Fibroblast of the aortic adventitia (primary cell): ENCODE measurements around the gene GUCA1A. TPM values are rescaled to one million over a fixed set of nuclear protein-coding genes. Genes with fewer than 3 reads are reported as not detected.

Source experiments
- DNase-seq: peaks from one replicate; pipeline ENCODE4 v3.0.0-alpha.2; 2010; ENCODE audit warnings: low read depth
- H3K4me3 ChIP-seq: 2 replicates; pipeline ENCODE4 v1.5.1; 2011; ENCODE audit warnings: low read depth, mild to moderate bottlenecking, control low read depth, low read length, moderate library complexity
- total RNA-seq: library from RNA; depleted of rRNA; stranded (reverse); fragments of >200 nt; gene quantifications from 2 replicates; pipeline ENCODE4 v1.2.3, GENCODE V29; 2012; ENCODE audit warnings: low replicate concordance
- TF ChIP-seq, protein P1 (sequence below): IDR thresholded peaks from 2 replicates; pipeline ENCODE4 v1.5.1; 2011; ENCODE audit warnings: mild to moderate bottlenecking, low read length, control low read depth, inconsistent platforms; ENCODE audit not compliant: insufficient read depth

GUCA1A gene
- total RNA-seq, 1 donor, result not detected

DNA sequence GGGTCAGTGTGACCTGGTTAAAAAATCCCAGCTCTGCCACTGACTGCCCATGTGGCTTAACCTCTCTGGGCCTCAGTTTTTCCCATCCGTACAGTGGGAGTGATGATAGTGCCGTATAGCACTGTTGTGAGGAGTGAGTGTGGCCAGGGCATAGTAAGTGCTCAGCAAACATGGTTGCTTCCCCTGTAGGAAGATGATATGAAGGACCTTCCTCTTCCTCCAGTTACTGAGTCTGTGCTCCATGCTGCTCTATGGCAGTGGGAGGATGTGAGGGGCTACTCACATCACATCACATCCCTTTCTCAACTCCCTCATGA, 43.8 kb upstream of the GUCA1A start:
- no peak for DNase-seq
- H3K4me3 ChIP-seq, result no peak overlapping the region
- TF ChIP-seq, protein P1, sequence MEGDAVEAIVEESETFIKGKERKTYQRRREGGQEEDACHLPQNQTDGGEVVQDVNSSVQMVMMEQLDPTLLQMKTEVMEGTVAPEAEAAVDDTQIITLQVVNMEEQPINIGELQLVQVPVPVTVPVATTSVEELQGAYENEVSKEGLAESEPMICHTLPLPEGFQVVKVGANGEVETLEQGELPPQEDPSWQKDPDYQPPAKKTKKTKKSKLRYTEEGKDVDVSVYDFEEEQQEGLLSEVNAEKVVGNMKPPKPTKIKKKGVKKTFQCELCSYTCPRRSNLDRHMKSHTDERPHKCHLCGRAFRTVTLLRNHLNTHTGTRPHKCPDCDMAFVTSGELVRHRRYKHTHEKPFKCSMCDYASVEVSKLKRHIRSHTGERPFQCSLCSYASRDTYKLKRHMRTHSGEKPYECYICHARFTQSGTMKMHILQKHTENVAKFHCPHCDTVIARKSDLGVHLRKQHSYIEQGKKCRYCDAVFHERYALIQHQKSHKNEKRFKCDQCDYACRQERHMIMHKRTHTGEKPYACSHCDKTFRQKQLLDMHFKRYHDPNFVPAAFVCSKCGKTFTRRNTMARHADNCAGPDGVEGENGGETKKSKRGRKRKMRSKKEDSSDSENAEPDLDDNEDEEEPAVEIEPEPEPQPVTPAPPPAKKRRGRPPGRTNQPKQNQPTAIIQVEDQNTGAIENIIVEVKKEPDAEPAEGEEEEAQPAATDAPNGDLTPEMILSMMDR, result no peak

DNA sequence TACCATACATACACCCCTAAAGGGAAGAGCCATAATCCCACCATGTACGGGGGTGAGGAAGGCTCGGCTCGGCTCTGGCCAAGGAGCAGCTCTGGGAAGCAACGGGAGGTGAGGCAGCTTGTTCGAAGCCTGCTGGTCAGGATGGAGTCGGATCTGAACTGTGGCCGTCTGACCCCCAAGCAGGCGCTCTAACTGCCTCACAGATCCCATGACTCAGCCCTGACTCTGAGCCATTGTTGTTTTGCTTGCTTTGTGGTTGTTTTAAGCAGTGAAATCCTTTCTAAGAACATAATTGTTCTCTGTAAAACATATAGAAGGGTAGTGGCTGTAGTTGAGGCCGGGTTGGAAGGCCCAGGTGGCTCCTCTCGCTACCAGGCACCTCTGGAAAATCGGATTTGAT, 41.6 kb upstream of the GUCA1A start:
- no peak overlapping the region for H3K4me3 ChIP-seq
- TF ChIP-seq, protein P1, result no peak
- DNase-seq, result peak; percentile 67

DNA sequence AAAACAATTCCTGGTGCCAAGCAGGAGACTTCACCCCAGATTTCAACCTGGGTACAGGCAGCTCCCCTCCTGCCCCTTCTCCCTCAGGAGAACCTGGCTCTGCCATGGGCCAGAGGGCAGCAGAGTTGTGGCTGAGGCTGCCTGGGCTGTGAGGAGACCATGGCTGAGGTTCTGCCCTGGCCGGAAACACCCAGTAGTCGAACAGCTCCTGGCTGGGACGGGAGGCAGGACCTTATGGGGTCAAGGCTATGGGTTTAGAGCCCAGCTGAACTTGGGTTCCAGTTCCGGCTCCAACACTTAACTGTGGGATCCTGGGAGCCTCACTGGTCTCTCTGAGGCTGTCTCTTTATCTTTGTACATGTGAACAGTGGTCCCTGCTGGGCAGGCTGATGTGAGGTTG, 39.2 kb upstream of the GUCA1A start:
- no peak overlapping the region for H3K4me3 ChIP-seq
- no peak for DNase-seq
- TF ChIP-seq, protein P1, result no peak

DNA sequence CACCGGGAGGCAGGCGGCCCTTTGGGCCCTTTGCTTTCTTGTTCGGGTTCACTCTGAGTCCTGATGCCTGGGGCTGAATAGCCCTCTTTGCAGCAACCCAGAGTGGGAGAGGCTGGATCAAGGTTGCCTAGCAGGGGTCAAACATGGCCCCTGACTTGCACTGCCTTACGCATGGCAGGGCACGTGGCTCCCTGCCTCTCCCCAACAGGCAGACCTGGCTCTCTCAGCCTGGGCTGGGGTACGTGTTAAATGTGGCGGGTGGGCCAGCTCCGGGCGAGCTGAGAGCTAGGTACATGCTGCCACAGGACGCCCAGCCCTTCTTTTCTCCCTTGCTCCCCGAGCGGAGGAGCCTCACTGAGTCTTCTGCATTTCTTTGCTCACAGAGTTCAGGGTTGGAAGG, 38.0 kb upstream of the GUCA1A start:
- no peak overlapping the region for H3K4me3 ChIP-seq
- TF ChIP-seq, protein P1, result no peak
- DNase-seq, result no peak

DNA sequence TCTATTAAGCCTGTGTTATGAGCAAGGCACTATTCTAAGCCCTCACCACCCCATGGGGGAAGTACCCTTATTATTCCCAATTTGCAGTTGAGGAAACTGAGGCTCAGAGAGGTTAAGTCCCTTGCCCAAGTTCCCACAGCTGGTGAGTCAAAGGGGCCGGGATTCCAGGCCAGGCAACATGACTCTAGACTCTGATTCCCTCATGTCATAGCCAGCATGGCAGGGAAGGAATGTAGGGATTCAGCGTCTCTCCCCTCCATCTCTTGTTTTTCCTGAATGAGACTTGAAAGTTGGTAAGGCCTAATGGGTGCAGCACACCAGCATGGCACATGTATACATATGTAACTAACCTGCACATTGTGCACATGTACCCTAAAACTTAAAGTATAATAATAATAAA, 37.4 kb upstream of the GUCA1A start:
- no peak overlapping the region for H3K4me3 ChIP-seq
- DNase-seq, result no peak
- TF ChIP-seq, protein P1, result no peak

DNA sequence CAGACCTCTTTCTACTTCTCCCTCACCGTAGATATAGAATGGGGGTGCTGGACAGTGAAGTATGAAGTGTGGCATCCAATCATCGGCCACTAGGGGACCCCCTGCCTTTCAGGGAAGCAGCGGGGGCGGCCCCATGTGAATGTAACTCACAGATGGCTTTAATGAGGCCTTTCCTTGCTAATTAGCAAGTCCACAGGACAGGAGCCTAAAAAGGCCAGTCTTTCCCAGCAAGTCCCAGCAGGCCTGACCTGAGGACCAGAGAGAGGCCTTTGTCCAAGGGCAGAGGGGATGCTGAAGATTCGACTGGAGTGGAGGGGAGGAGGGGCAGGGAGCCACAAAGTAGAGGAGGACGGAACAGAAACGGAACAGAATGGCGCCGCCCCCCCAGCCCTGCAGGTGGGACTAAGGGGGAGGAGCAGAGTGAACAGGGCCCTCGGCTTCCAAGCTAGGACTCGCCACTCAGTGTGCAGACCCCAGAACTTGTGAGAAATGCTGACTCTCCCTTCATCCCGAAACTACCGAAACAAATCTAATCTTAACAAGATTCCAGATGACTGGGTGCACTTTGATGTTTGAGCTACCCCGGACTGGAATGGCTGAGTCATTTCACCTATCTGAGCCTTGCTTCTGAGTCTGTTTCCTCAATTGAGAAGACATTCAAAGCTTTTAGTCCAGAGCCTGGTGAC, 36.5 kb upstream of the GUCA1A start:
- no peak overlapping the region for H3K4me3 ChIP-seq
- TF ChIP-seq, protein P1, result peak; percentile 20
- peak; percentile 76 for DNase-seq

DNA sequence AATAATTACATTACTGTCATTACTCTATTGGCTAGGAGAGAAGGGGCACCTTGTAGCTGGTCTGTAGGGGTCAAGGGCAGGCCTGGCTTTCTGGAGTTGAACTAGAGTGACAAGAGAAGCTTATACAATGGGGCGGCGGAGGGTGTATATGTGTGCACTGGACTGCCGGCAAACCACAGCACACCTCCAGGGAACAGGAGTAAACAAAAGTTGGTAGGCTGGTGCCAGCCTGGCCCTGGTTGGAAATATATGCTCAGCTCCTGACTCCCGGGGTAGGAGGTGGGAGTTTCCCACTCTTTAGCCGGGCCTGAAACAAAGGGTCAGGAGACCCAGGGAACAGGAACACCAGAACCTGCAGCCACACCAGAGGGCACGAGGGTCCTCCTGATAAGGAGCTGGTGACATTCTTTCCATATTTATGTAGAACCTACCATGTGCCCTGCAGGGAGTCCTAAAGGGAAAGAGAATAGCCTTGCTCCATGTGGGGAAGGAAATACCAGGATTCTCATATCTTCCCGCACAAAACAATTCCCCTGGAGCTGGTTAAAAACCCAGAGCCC, 35.9 kb upstream of the GUCA1A start:
- H3K4me3 ChIP-seq, result no peak overlapping the region

More for the DNA sequence above, 35.9 kb upstream of the GUCA1A start:
- DNase-seq, result no peak
- TF ChIP-seq, protein P1, result no peak
